GM12878 (cell line): Measurements from ENCODE around the gene PDCD11. TPM values are rescaled to one million over a fixed set of nuclear protein-coding genes. Genes with fewer than 3 reads are reported as not detected.

ENCODE experiments used
- CBFB ChIP-seq: IDR thresholded peaks from 2 replicates; pipeline ENCODE4 v1.6.1; 2016; ENCODE audit warnings: antibody characterized with exemption, low read depth
- CHD1 ChIP-seq: IDR thresholded peaks from 2 replicates; pipeline ENCODE4 v1.6.1; 2012; ENCODE audit warnings: low read depth, low read length, improper control_type of control experiment
- CHD2 ChIP-seq: IDR thresholded peaks from 2 replicates; pipeline ENCODE4 v1.6.1; 2011; ENCODE audit warnings: low read depth, low read length, improper control_type of control experiment, borderline replicate concordance
- E4F1 ChIP-seq: fragments of 450-650 bp; IDR thresholded peaks from 2 replicates; pipeline ENCODE4 v1.6.1; 2018; ENCODE audit warnings: borderline replicate concordance, mild to moderate bottlenecking; ENCODE audit not compliant: partially characterized antibody
- ELK1 ChIP-seq: IDR thresholded peaks from 2 replicates; pipeline ENCODE4 v1.6.1; 2012; ENCODE audit warnings: low read depth, low read length, improper control_type of control experiment
- FOXK2 ChIP-seq: fragments of 450-650 bp; IDR thresholded peaks from 2 replicates; pipeline ENCODE4 v1.6.1; 2017; ENCODE audit warnings: mild to moderate bottlenecking, moderate library complexity
- IKZF2 ChIP-seq, 2 experiments: fragments of 450-650 bp; IDR thresholded peaks; 2 replicates each; pipeline ENCODE4 v1.6.1; 2017; ENCODE audit warnings: mild to moderate bottlenecking in 2 of 2, moderate library complexity in 2 of 2
- NFXL1 ChIP-seq: fragments of 450-650 bp; IDR thresholded peaks from 2 replicates; pipeline ENCODE4 v1.6.1; 2017; ENCODE audit warnings: antibody characterized with exemption, mild to moderate bottlenecking, borderline replicate concordance
- NR2C1 ChIP-seq: fragments of 450-650 bp; IDR thresholded peaks from 2 replicates; pipeline ENCODE4 v1.6.1; 2017; ENCODE audit warnings: antibody characterized with exemption, mild to moderate bottlenecking, moderate library complexity
- STAT3 ChIP-seq: IDR thresholded peaks from 2 replicates; pipeline ENCODE4 v1.6.1; 2011; ENCODE audit warnings: low read depth, low read length, improper control_type of control experiment
- TARDBP ChIP-seq: IDR thresholded peaks from 2 replicates; pipeline ENCODE4 v1.6.1; 2016; ENCODE audit warnings: borderline replicate concordance
- YBX1 ChIP-seq: fragments of 450-650 bp; IDR thresholded peaks from 2 replicates; pipeline ENCODE4 v1.6.1; 2016; ENCODE audit warnings: antibody characterized with exemption
- ZBED1 ChIP-seq: IDR thresholded peaks from 2 replicates; pipeline ENCODE4 v1.6.1; 2016; ENCODE audit warnings: borderline replicate concordance
- ZBTB40 ChIP-seq: fragments of 450-650 bp; IDR thresholded peaks from 2 replicates; pipeline ENCODE4 v1.6.1; 2016; ENCODE audit warnings: mild to moderate bottlenecking, moderate library complexity, borderline replicate concordance
- ZNF24 ChIP-seq: fragments of 450-650 bp; IDR thresholded peaks from 2 replicates; pipeline ENCODE4 v1.6.1; 2017; ENCODE audit warnings: antibody characterized with exemption, mild to moderate bottlenecking
- ZNF384 ChIP-seq: IDR thresholded peaks from 2 replicates; pipeline ENCODE4 v1.6.1; 2012; ENCODE audit warnings: low read depth, mild to moderate bottlenecking, low read length, improper control_type of control experiment, borderline replicate concordance
- polyA plus RNA-seq, 11 experiments: library from polyadenylated mRNA; depleted of rRNA in 4 of 11; unstranded in 6 of 11; stranded (reverse) in 5 of 11; fragments of >200 nt; fragmentation: Nextera tagmentation in 4 of 11; fragmentation: Illumina TruSeq in 1 of 11; extraction: Ambion mirVana in 4 of 11; extraction: Trizol in 1 of 11; gene quantifications; 1 replicate in 1 of 11; 2 replicates in 10 of 11; pipeline versions ENCODE4 v1.2.1 to v1.2.3, GENCODE V29; 2011 to 2016; ENCODE audit warnings: inconsistent platforms in 2 of 11, missing spikeins in 2 of 11, low read depth in 1 of 11
- total RNA-seq, 4 experiments: library from RNA; depleted of rRNA in 3 of 4; stranded (reverse); fragments of >200 nt in 3 of 4; fragmentation: Illumina TruSeq in 1 of 4; extraction: Trizol in 1 of 4; gene quantifications; 2 replicates each; pipeline versions ENCODE4 v1.2.1 to v1.2.3, GENCODE V29; 2013 to 2021
- TF ChIP-seq, protein P1 (sequence below): IDR thresholded peaks from 2 replicates; pipeline ENCODE4 v1.6.1; 2012; ENCODE audit warnings: mild to moderate bottlenecking, low read depth, low read length
- TF ChIP-seq, protein P2 (sequence below): IDR thresholded peaks from 2 replicates; pipeline ENCODE4 v1.6.1; 2012; ENCODE audit warnings: low read depth, low read length, improper control_type of control experiment

Gene PDCD11
- total and polyA plus RNA-seq, 10 of the 15 experiments (the other 5 are each of a cell fraction or from before 2014, with no cell fraction given) = 13.9 to 69.7 (median 44.8) TPM

DNA sequence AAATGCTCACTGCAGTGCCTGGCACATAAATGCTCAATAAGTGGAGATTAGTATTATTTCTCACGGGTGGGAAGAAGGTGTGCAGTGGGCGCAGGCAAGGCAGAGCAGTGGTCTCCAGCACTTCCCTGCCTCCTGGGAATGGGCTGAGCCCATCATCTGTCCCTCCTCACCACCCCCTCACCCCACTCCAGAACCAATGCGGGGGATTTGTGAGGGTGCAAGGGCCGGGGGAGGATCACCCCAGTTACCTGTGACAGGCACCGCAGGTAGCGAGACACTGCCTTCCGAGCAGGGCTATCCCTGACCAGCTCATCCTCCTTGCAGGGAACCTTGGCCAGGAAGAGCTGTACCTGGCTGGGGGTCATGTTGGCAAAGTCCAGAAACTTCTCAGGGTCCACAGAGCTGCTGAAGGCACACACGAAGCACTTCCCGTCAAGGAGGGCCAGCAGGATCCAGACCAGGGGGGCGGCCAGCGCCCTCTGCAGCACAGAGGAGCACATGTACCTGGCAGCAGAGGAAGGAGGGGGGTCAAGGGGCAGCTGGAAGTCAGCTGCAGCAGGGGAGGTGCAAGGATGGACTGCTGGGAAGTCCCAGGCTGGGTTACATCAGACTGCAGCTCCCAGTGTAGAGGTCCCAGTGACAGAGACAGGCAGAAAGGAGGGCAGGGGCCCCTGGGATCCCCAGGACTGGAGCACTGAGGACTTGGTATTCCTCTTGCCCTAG is 79.8 kb downstream of the PDCD11 start (continued):
- TF ChIP-seq CBFB (no peak), ZBTB40 (no peak), CHD1 (no peak), IKZF2 (IDR thresholded peaks at IDR 0.05) (peak; percentile 15 to 16; a peak in 1 of 4 replicates), ELK1 (no peak), STAT3 (no peak), CHD2 (no peak), YBX1 (no peak), FOXK2 (no peak), ZBED1 (no peak), E4F1 (no peak), ZNF384 (no peak), ZNF24 (no peak), NR2C1 (no peak), NFXL1 (no peak), TARDBP (no peak)
- TF ChIP-seq, protein P1, sequence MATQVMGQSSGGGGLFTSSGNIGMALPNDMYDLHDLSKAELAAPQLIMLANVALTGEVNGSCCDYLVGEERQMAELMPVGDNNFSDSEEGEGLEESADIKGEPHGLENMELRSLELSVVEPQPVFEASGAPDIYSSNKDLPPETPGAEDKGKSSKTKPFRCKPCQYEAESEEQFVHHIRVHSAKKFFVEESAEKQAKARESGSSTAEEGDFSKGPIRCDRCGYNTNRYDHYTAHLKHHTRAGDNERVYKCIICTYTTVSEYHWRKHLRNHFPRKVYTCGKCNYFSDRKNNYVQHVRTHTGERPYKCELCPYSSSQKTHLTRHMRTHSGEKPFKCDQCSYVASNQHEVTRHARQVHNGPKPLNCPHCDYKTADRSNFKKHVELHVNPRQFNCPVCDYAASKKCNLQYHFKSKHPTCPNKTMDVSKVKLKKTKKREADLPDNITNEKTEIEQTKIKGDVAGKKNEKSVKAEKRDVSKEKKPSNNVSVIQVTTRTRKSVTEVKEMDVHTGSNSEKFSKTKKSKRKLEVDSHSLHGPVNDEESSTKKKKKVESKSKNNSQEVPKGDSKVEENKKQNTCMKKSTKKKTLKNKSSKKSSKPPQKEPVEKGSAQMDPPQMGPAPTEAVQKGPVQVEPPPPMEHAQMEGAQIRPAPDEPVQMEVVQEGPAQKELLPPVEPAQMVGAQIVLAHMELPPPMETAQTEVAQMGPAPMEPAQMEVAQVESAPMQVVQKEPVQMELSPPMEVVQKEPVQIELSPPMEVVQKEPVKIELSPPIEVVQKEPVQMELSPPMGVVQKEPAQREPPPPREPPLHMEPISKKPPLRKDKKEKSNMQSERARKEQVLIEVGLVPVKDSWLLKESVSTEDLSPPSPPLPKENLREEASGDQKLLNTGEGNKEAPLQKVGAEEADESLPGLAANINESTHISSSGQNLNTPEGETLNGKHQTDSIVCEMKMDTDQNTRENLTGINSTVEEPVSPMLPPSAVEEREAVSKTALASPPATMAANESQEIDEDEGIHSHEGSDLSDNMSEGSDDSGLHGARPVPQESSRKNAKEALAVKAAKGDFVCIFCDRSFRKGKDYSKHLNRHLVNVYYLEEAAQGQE = no peak
- TF ChIP-seq, protein P2, sequence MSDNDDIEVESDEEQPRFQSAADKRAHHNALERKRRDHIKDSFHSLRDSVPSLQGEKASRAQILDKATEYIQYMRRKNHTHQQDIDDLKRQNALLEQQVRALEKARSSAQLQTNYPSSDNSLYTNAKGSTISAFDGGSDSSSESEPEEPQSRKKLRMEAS = no peak; the same call in 1 of the 2 replicates
